Hematopoietic multipotent progenitor cell treated with erythropoietin and hydrocortisone succinate and interleukin-3 and kit ligand, for 8 days (in vitro differentiated cells): Measurements from ENCODE around the gene PCNT.
A peak's percentile ranks its signal among the peaks of the same experiment; 100 is the strongest.
"Not testable (repeated sequence)": the region's sequence is repeated elsewhere in the genome, so short reads cannot be mapped to it uniquely, and the experiment has no call there.

Source experiments
- DNase-seq: peaks from one replicate; pipeline ENCODE4 v3.0.0-alpha.2; 2015

The PCNT gene

GRCh38 chr21:46357684-46358425 lies 33.9 kb downstream of the PCNT start:
- DNase-seq, result no peak

GRCh38 chr21:46361176-46361575 lies 37.2 kb downstream of the PCNT start:
- no peak for DNase-seq

GRCh38 chr21:46361935-46362334 lies 38.0 kb downstream of the PCNT start:
- DNase-seq, result no peak

GRCh38 chr21:46362946-46363345 lies 39.0 kb downstream of the PCNT start:
- DNase-seq, result no peak

- no peak for DNase-seq
These were observed 39.7 kb downstream of the PCNT start for GRCh38 chr21:46363698-46364097.

- no peak for DNase-seq
These were observed 42.1 kb downstream of the PCNT start for GRCh38 chr21:46366091-46366490.

- no peak for DNase-seq
These were observed 42.6 kb downstream of the PCNT start for GRCh38 chr21:46366561-46366960.

GRCh38 chr21:46366966-46367365 lies 43.0 kb downstream of the PCNT start:
- no peak for DNase-seq

GRCh38 chr21:46368533-46369285 lies 44.8 kb downstream of the PCNT start:
- DNase-seq, result peak; percentile 20

- no peak for DNase-seq
These were observed 45.7 kb downstream of the PCNT start for GRCh38 chr21:46369520-46370235.

- DNase-seq, result no peak
These were observed 47.5 kb downstream of the PCNT start for GRCh38 chr21:46371204-46372013.

GRCh38 chr21:46372014-46372485 lies 48.1 kb downstream of the PCNT start:
- DNase-seq, result no peak

GRCh38 chr21:46372947-46373346 lies 49.0 kb downstream of the PCNT start:
- DNase-seq, result not testable (repeated sequence)

- no peak for DNase-seq
These were observed 50.9 kb downstream of the PCNT start for GRCh38 chr21:46374761-46375389.

- no peak for DNase-seq
These were observed 51.7 kb downstream of the PCNT start for GRCh38 chr21:46375560-46376230.

GRCh38 chr21:46376231-46376628 lies 52.3 kb downstream of the PCNT start:
- DNase-seq, result no peak

GRCh38 chr21:46376856-46377453 lies 53.0 kb downstream of the PCNT start:
- no peak for DNase-seq

- DNase-seq, result no peak
These were observed 53.8 kb downstream of the PCNT start for GRCh38 chr21:46377789-46378188.

- no peak for DNase-seq
These were observed 55.1 kb downstream of the PCNT start for GRCh38 chr21:46379105-46379504.

- DNase-seq, result no peak
These were observed 55.7 kb downstream of the PCNT start for GRCh38 chr21:46379691-46380090.

GRCh38 chr21:46381541-46381940 lies 57.6 kb downstream of the PCNT start:
- DNase-seq, result no peak
